Neural crest cell (in vitro differentiated cells): ENCODE measurements around the gene ASAH2. TPM values are rescaled to one million over a fixed set of nuclear protein-coding genes. Genes with fewer than 3 reads are reported as not detected.
"Not testable (repeated sequence)": the region's sequence is repeated elsewhere in the genome, so short reads cannot be mapped to it uniquely, and the experiment has no call there.

Experiments used
- DNase-seq: peaks from one replicate; pipeline ENCODE4 v3.0.0; 2021; ENCODE audit warnings: low read depth, mixed read lengths, low spot score
- H3K27ac Mint-ChIP-seq: one replicate; pipeline ENCODE4 v1.8.0; 2021; ENCODE audit warnings: mild to moderate bottlenecking, mixed read lengths; ENCODE audit not compliant: unreplicated experiment
- H3K27me3 Mint-ChIP-seq: 2 replicates; pipeline ENCODE4 v1.8.0; 2021; ENCODE audit warnings: low read depth, mild to moderate bottlenecking, mixed read lengths
- H3K36me3 Mint-ChIP-seq: 2 replicates; pipeline ENCODE4 v1.8.0; 2021; ENCODE audit warnings: low read depth, mild to moderate bottlenecking, mixed read lengths
- H3K4me1 Mint-ChIP-seq: 2 replicates; pipeline ENCODE4 v1.8.0; 2021; ENCODE audit warnings: mixed read lengths
- H3K4me3 Mint-ChIP-seq: one replicate; pipeline ENCODE4 v1.8.0; 2021; ENCODE audit warnings: mild to moderate bottlenecking, mixed read lengths
- H3K9me3 Mint-ChIP-seq: 2 replicates; pipeline ENCODE4 v1.8.0; 2021; ENCODE audit warnings: mixed read lengths
- CTCF ChIP-seq: fragments of 200-600 bp; sonication (generic); conservative IDR thresholded peaks from 2 replicates; pipeline ENCODE4 v1.5.0; 2021; ENCODE audit warnings: antibody characterized with exemption, mild to moderate bottlenecking
- total RNA-seq: library from RNA; stranded (reverse); gene quantifications from 2 replicates; pipeline ENCODE4 v1.2.1, GENCODE V29; 2021

ASAH2 gene
- total RNA-seq, 1 donor from 2014 or later: 5.9 TPM

- no peaks in the 10 kb centered on the region for H3K9me3 Mint-ChIP-seq
- H3K36me3 Mint-ChIP-seq: no peaks in the 10 kb centered on the region
- DNase-seq: no peak
- H3K27ac Mint-ChIP-seq: no peak overlapping the region
- TF ChIP-seq CTCF: no peak
- peaks cover 51% of the 10 kb centered on the region for H3K27me3 Mint-ChIP-seq
- no peak overlapping the region for H3K4me3 Mint-ChIP-seq
- no peaks in the 10 kb centered on the region for H3K4me1 Mint-ChIP-seq
Measured at GRCh38 chr10:50248598-50248997, 2.7 kb downstream of the ASAH2 start.

- TF ChIP-seq CTCF: no peak
- H3K36me3 Mint-ChIP-seq: no peaks in the 10 kb centered on the region
- H3K27me3 Mint-ChIP-seq: peaks cover 51% of the 10 kb centered on the region
- no peaks in the 10 kb centered on the region for H3K4me1 Mint-ChIP-seq
- H3K9me3 Mint-ChIP-seq: no peaks in the 10 kb centered on the region
- H3K27ac Mint-ChIP-seq: no peak overlapping the region
- DNase-seq: no peak
- H3K4me3 Mint-ChIP-seq: no peak overlapping the region
Measured at GRCh38 chr10:50248062-50248461, 3.3 kb downstream of the ASAH2 start.

- H3K9me3 Mint-ChIP-seq: no peaks in the 10 kb centered on the region
- H3K36me3 Mint-ChIP-seq: no peaks in the 10 kb centered on the region
- H3K27ac Mint-ChIP-seq: no peak overlapping the region
- no peak overlapping the region for H3K4me3 Mint-ChIP-seq
- peaks cover 67% of the 10 kb centered on the region for H3K27me3 Mint-ChIP-seq
- H3K4me1 Mint-ChIP-seq: no peaks in the 10 kb centered on the region
- no peak for TF ChIP-seq CTCF
- DNase-seq: no peak
Measured at GRCh38 chr10:50244201-50244600, 7.1 kb downstream of the ASAH2 start.

GRCh38 chr10:50242777-50243176, 8.5 kb downstream of the ASAH2 start:
- H3K9me3 Mint-ChIP-seq: no peaks in the 10 kb centered on the region
- no peaks in the 10 kb centered on the region for H3K4me1 Mint-ChIP-seq
- no peaks in the 10 kb centered on the region for H3K36me3 Mint-ChIP-seq
- H3K27ac Mint-ChIP-seq: no peak overlapping the region
- TF ChIP-seq CTCF: no peak
- no peak for DNase-seq
- no peak overlapping the region for H3K4me3 Mint-ChIP-seq
- H3K27me3 Mint-ChIP-seq: peaks cover 71% of the 10 kb centered on the region

GRCh38 chr10:50241478-50241877, 9.8 kb downstream of the ASAH2 start:
- peaks cover 82% of the 10 kb centered on the region for H3K27me3 Mint-ChIP-seq

GRCh38 chr10:50234486-50234885, 16.8 kb downstream of the ASAH2 start:
- H3K9me3 Mint-ChIP-seq: no peaks in the 10 kb centered on the region
- H3K4me1 Mint-ChIP-seq: no peaks in the 10 kb centered on the region
- no peak overlapping the region for H3K27ac Mint-ChIP-seq
- H3K4me3 Mint-ChIP-seq: no peak overlapping the region
- no peaks in the 10 kb centered on the region for H3K36me3 Mint-ChIP-seq
- no peak for DNase-seq
- TF ChIP-seq CTCF: no peak
- H3K27me3 Mint-ChIP-seq: peaks cover 75% of the 10 kb centered on the region

More at GRCh38 chr10:50241478-50241877, 9.8 kb downstream of the ASAH2 start:
- H3K27ac Mint-ChIP-seq, H3K36me3 Mint-ChIP-seq, H3K9me3 Mint-ChIP-seq, H3K4me3 Mint-ChIP-seq, H3K4me1 Mint-ChIP-seq, DNase-seq: not testable (repeated sequence)
